BJ (cell line): ENCODE data around the gene CAMK2B. TPM values are rescaled to one million over a fixed set of nuclear protein-coding genes. Genes with fewer than 3 reads are reported as not detected.

Experiments
- CTCF ChIA-PET: fragments of 350-600 bp; formaldehyde crosslinking; extraction: SDS; loops from one replicate; lab custom pipeline; 2021; ENCODE audit warnings: antibody characterized with exemption, inconsistent platforms; lab: Yijun Ruan, JAX
- POLR2A ChIA-PET: fragments of 300-600 bp; sonication (Branson Sonifier 250); formaldehyde crosslinking; extraction: SDS; loops from one replicate; lab custom pipeline; 2021; ENCODE audit warnings: antibody characterized with exemption; lab: Charles Lee
- DNase-seq: peaks from one replicate; pipeline ENCODE4 v3.0.0-alpha.2; 2011; ENCODE audit warnings: low read depth
- H3K27me3 ChIP-seq: 2 replicates; pipeline ENCODE4 v1.6.0; 2011; ENCODE audit warnings: low read length; ENCODE audit not compliant: control insufficient read depth, insufficient read depth
- H3K36me3 ChIP-seq: 2 replicates; pipeline ENCODE4 v1.5.1; 2011; ENCODE audit warnings: low read length; ENCODE audit not compliant: control insufficient read depth, insufficient read depth
- H3K4me3 ChIP-seq: 2 replicates; pipeline ENCODE4 v1.5.1; 2011; ENCODE audit warnings: low read depth, mild to moderate bottlenecking, control low read depth, low read length
- CTCF ChIP-seq: IDR thresholded peaks from 2 replicates; pipeline ENCODE4 v1.5.1; 2011; ENCODE audit warnings: low read depth, mild to moderate bottlenecking, control low read depth, inconsistent platforms, low read length, moderate library complexity; ENCODE audit not compliant: insufficient read depth
- polyA plus RNA-seq: library from polyadenylated mRNA; depleted of rRNA; stranded (reverse); fragments of >200 nt; gene quantifications from 2 replicates; pipeline ENCODE4 v1.2.3, GENCODE V29; 2011

CAMK2B gene
- polyA plus RNA-seq, 1 experiment = 0.10 TPM

- no peak for DNase-seq
- Histone ChIP-seq H3K4me3 (no peak overlapping the region), H3K27me3 (peaks cover 34% of the 10 kb centered on the region), H3K36me3 (no peaks in the 10 kb centered on the region)
- TF ChIP-seq CTCF = no peak
- POLR2A ChIA-PET = no interaction called here
- CTCF ChIA-PET = no interaction called here
Measured at GRCh38 chr7:44326261-44327125, 1.1 kb upstream of the CAMK2B start.

- H3K4me3 ChIP-seq = no peak overlapping the region
- DNase-seq = no peak
- TF ChIP-seq CTCF = no peak
- ChIA-PET POLR2A (no interaction called here), CTCF (no interaction called here)
- peaks cover 35% of the 10 kb centered on the region for H3K27me3 ChIP-seq
- H3K36me3 ChIP-seq = no peaks in the 10 kb centered on the region
Measured at GRCh38 chr7:44325811-44326241, 432 bp upstream of the CAMK2B start.

GRCh38 chr7:44324481-44325200 lies 753 bp downstream of the CAMK2B start:
- Histone ChIP-seq H3K27me3 (peaks cover 34% of the 10 kb centered on the region), H3K36me3 (no peaks in the 10 kb centered on the region), H3K4me3 (no peak overlapping the region)
- no peak for DNase-seq
- ChIA-PET POLR2A (no interaction called here), CTCF (no interaction called here)
- no peak for TF ChIP-seq CTCF

DNA sequence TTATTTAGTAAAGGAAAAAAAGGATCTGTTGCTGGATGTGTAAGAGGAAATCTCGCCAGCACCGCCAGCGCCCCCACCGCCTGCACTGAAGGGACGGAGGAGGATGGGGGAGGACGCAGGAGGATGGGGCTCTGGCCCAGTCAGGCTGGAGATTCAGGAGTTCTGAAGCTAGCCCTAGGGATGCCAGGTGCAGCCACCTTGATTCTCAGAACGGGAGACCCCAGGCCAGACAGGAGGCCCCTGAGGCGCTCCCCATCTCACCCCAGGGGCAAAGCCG lies 1.3 kb downstream of the CAMK2B start:
- CTCF ChIA-PET = no interaction called here
- H3K27me3 ChIP-seq = peaks cover 33% of the 10 kb centered on the region

More for the DNA sequence above, 1.3 kb downstream of the CAMK2B start:
- no peak for DNase-seq
- no peak overlapping the region for H3K4me3 ChIP-seq
- TF ChIP-seq CTCF = no peak
- no peaks in the 10 kb centered on the region for H3K36me3 ChIP-seq
- POLR2A ChIA-PET = no interaction called here
